GM12873 (cell line): ENCODE data around the gene CD58.

Source experiments
- CTCF ChIP-seq: IDR thresholded peaks from 2 replicates; pipeline ENCODE4 v1.5.1; 2012; ENCODE audit warnings: low read depth, mild to moderate bottlenecking, moderate library complexity, low read length, control low read depth; ENCODE audit not compliant: insufficient read depth; ENCODE audit errors: missing control alignments

Gene CD58

GRCh38 chr1:116525440-116525839 lies 45.4 kb downstream of the CD58 start:
- no peak for TF ChIP-seq CTCF

DNA sequence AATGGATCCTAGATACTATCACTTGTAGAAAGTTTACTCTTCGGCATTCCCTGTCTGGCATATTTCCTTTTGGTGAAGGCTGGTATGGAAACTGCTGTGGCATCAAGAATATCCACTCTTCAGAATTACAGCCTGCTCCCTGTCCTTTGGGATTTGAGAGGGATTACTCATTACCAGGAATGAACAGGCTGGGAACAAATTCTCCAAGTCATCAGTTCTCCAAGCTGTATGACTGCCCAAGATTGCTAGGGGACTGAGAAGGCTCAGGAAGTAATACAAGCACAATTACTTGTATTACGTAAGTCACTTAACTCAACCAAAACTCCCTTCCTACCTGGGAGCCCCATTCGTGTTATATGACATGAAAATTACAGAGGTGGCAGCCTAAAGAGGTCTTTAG lies 49.6 kb downstream of the CD58 start:
- TF ChIP-seq CTCF: no peak

GRCh38 chr1:116518400-116518799 lies 52.4 kb downstream of the CD58 start:
- no peak for TF ChIP-seq CTCF

GRCh38 chr1:116516631-116517030 lies 54.2 kb downstream of the CD58 start:
- TF ChIP-seq CTCF: no peak

DNA sequence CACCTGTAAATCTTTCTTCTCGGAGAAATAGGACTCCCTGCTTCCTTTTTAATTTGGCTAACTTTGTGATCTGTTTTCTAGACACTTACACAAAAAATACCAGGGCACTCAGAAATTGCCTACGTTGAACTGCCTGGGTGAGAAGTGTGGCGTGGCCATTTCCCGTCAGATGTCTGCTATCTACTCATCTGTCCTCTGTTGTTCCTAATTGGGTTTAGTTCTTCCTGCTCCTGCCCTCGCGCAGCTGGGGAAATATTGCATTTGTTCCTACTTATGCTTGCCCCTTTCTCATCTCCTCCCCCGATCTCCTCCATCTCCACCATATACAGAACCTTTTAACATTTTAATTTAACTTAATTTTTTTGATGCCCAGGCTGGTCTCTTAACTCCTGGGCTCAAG lies 55.1 kb downstream of the CD58 start:
- TF ChIP-seq CTCF: no peak

DNA sequence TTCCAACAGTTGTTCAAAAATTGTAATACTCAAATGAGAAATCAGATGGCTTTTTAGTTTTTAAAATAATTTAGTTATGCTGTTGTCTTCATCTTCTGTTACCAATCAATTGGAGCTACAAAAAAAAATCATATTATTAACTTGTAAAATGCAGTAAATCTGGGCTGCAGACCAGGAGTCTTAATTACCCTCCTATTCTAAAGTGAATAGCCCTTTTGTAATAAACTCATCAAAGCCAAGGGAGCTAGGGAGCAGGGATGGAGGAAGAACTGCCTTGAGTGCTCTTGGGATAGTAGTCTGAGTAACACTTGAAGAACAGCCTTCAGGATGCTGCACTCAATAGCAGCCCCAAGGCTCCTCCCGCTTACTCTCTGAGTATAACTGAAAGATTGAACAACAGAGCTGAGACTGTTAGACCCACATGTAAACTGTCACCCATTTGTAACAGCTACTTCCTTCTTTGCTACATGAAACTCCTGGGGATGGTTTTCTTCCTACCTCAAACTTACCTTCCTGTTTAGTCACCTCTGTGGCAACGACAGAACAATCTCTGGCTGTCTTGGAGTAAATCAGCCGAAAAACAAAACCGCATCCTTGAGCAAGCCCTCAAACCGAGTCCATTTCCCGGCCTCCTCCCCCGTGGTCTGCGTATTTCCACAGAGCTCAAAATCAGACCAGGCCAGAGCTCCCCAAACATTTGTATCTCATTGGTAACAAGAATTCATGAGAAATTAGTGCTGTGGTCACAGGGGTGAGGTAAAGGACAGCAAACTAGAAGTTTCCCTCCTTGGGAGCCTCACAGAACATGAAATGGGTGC lies 55.9 kb downstream of the CD58 start:
- TF ChIP-seq CTCF: no peak

DNA sequence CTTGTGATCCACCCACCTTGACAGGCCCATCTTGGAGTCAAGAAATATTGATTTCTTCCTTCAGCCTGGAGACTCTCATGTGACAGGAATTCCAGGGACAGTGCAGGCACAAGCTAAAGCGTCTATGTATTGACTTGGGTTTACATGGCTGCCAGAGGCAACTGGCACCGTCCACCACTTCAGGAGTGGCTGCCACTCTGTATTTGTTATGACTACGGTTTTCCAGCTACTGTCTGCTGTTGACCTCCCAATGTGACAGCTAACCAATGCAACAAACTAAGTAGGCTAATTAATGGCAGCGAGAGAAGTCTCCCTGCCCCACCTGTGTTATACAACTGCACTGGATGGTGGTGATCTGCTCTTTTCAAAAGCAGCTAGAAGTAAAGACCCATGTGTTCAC lies 56.9 kb downstream of the CD58 start:
- no peak for TF ChIP-seq CTCF
